Astrocyte of the spinal cord (primary cell): Measurements from ENCODE around the gene NMUR2.

ENCODE experiments used
- DNase-seq: peaks from one replicate; pipeline ENCODE4 v3.0.0; 2011; ENCODE audit warnings: low read depth, low spot score
- H3K4me3 ChIP-seq: 2 replicates; pipeline ENCODE4 v1.5.1; 2011; ENCODE audit warnings: low read depth, mild to moderate bottlenecking, low read length, moderate library complexity
- CTCF ChIP-seq: IDR thresholded peaks from 2 replicates; pipeline ENCODE4 v1.5.1; 2012; ENCODE audit warnings: low read depth, mild to moderate bottlenecking, low read length, inconsistent platforms
- in situ Hi-C: cut with HindIII; loops from 2 replicates; pipeline ENCODE4 v1.10.0; 2017; ENCODE audit warnings: low sequenced_read_pairs

The NMUR2 gene

GRCh38 chr5:152393441-152393840 lies 11.6 kb downstream of the NMUR2 start:
- DNase-seq: no peak
- no peak for TF ChIP-seq CTCF
- in situ Hi-C loops: no loop called here
- H3K4me3 ChIP-seq: no peak overlapping the region

- no peak for TF ChIP-seq CTCF
- no peak overlapping the region for H3K4me3 ChIP-seq
- in situ Hi-C loops: no loop called here
- DNase-seq: no peak
Observed at GRCh38 chr5:152389208-152389849, 15.8 kb downstream of the NMUR2 start.

GRCh38 chr5:152388610-152389009 lies 16.5 kb downstream of the NMUR2 start:
- no peak for TF ChIP-seq CTCF
- DNase-seq: no peak
- in situ Hi-C loops: no loop called here
- H3K4me3 ChIP-seq: no peak overlapping the region

GRCh38 chr5:152380415-152381123 lies 24.5 kb downstream of the NMUR2 start:
- DNase-seq: no peak
- in situ Hi-C loops: no loop called here
- no peak for TF ChIP-seq CTCF
- H3K4me3 ChIP-seq: no peak overlapping the region

GRCh38 chr5:152379331-152379730 lies 25.7 kb downstream of the NMUR2 start:
- no peak for TF ChIP-seq CTCF
- in situ Hi-C loops: no loop called here
- H3K4me3 ChIP-seq: no peak overlapping the region

GRCh38 chr5:152378730-152379129 lies 26.3 kb downstream of the NMUR2 start:
- TF ChIP-seq CTCF: no peak
- no peak for DNase-seq
- H3K4me3 ChIP-seq: no peak overlapping the region
- in situ Hi-C loops: no loop called here

More at GRCh38 chr5:152379331-152379730, 25.7 kb downstream of the NMUR2 start:
- no peak for DNase-seq
